Activated naive CD8-positive, alpha-beta T cell (primary cell): ENCODE results near the gene PLPPR3.
"Not testable (repeated sequence)": the region's sequence is repeated elsewhere in the genome, so short reads cannot be mapped to it uniquely, and the experiment has no call there.

Experiments
- H3K27ac Mint-ChIP-seq: one replicate; pipeline ENCODE4 v1.8.0; 2021; ENCODE audit warnings: mixed read lengths
- H3K27me3 Mint-ChIP-seq: one replicate; pipeline ENCODE4 v1.8.0; 2021; ENCODE audit warnings: mixed read lengths
- H3K36me3 Mint-ChIP-seq: one replicate; pipeline ENCODE4 v1.8.0; 2021; ENCODE audit warnings: mixed read lengths
- H3K4me1 Mint-ChIP-seq: one replicate; pipeline ENCODE4 v1.8.0; 2021; ENCODE audit warnings: low read depth, mixed read lengths
- H3K4me3 Mint-ChIP-seq: one replicate; pipeline ENCODE4 v1.8.0; 2021; ENCODE audit warnings: mild to moderate bottlenecking, mixed read lengths
- H3K9me3 Mint-ChIP-seq: one replicate; pipeline ENCODE4 v1.8.0; 2021; ENCODE audit warnings: low read depth, mixed read lengths

Gene PLPPR3

DNA sequence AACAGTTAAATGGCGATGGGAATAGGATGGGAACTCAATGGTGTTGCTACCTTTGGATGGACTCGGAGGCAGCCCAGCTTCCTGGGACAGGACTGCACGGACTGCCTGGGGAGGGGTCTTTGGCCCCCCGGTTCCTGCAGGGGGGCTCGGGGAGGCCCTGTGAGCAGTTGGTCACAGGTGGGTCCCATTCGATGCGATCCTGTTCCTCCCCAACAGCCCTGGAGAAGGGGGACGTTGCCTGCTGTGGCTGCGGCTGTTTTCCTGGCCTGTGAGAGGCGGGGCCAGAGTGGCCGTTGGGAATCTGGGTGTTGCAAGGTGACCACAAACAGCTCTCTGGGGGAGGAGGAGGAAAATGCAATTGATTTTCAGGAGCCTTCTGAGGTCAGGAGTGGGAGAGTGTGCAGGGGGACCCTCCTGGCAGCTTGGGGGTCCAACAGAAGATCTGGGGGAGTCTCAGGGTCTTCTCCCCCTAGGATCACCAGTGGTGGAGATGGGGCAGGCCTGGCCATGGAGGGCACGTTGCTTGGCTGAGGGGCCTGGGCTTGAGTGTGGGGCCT lies 1.9 kb upstream of the PLPPR3 start:
- no peaks in the 10 kb centered on the region for H3K36me3 Mint-ChIP-seq
- no peak overlapping the region for H3K4me3 Mint-ChIP-seq
- H3K27me3 Mint-ChIP-seq = no peaks in the 10 kb centered on the region
- H3K27ac Mint-ChIP-seq = no peak overlapping the region
- H3K9me3 Mint-ChIP-seq = no peaks in the 10 kb centered on the region
- no peaks in the 10 kb centered on the region for H3K4me1 Mint-ChIP-seq

DNA sequence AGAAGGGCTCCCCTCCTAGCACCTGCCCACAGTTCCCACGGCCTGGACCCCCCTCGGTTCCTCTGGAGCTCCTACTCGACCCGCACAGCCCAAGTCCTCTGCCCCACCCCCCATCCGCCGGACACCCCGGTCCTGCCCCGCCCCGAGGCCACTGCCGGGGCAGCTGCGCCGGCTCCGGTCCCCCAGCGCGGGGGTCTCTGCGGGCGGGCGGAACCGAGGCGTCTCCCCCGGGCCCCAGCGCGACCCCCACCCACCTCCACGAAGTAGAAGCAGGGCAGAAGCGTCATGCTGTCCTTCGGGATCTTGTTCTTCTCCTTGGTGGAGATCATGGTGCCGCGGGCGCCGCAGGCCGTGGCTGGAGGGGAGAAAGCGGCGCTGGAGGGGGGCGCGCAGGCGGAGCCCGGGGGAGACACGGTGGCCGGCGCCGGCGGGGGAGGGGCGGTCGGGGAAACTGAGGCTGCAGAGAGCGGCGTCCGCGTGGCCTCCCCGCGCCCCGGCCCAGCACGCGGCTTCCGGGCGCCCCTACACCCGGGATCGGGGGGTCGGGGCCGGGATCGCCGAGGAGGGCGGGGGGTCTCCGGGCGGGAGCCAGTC lies 427 bp downstream of the PLPPR3 start:
- no peak overlapping the region for H3K27ac Mint-ChIP-seq
- H3K27me3 Mint-ChIP-seq = no peaks in the 10 kb centered on the region
- H3K9me3 Mint-ChIP-seq = no peaks in the 10 kb centered on the region
- no peaks in the 10 kb centered on the region for H3K4me1 Mint-ChIP-seq
- H3K4me3 Mint-ChIP-seq = peak overlapping the region; percentile 38
- H3K36me3 Mint-ChIP-seq = peaks cover 4% of the 10 kb centered on the region

DNA sequence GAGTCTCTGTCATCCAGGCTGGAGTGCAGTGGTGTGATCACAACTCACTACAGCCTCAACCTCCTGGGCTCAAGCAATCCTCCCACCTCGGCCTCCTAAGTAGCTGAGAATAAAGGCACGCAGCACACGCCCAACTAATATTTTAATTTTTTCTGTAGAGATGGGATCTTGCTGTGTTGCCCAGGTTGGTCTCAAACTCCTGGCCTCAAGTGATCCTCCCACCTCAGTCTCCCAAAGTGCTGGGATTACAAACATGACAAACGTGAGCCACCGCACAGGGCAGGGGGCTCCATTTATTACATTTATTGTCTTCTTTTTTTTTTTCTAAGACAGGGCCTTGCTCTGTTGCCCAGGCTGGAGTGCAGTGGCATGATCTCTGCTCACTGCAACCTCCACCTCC lies 1.5 kb downstream of the PLPPR3 start:
- not testable (repeated sequence) for H3K4me3 Mint-ChIP-seq, H3K9me3 Mint-ChIP-seq, H3K27ac Mint-ChIP-seq, H3K36me3 Mint-ChIP-seq, H3K27me3 Mint-ChIP-seq, H3K4me1 Mint-ChIP-seq

DNA sequence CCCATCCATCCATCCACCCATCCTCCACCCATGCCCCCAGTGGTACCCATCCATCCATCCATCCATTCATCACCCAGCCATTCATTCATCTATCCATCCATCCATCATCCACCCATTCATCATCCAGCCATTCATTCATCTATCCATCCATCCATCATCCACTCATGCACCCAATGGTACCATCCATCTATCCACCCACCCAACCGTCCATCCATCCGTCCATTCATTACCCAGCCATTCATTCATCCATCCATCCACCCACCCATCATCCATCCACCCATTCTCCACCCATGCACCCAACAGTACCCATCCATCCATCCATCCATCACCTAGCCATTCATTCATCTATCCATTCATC lies 5.3 kb downstream of the PLPPR3 start:
- Mint-ChIP-seq H3K4me3 (no peak overlapping the region), H3K9me3 (no peaks in the 10 kb centered on the region), H3K4me1 (no peaks in the 10 kb centered on the region), H3K27ac (peak overlapping the region; percentile 43), H3K36me3 (peaks cover 6% of the 10 kb centered on the region), H3K27me3 (no peaks in the 10 kb centered on the region)

DNA sequence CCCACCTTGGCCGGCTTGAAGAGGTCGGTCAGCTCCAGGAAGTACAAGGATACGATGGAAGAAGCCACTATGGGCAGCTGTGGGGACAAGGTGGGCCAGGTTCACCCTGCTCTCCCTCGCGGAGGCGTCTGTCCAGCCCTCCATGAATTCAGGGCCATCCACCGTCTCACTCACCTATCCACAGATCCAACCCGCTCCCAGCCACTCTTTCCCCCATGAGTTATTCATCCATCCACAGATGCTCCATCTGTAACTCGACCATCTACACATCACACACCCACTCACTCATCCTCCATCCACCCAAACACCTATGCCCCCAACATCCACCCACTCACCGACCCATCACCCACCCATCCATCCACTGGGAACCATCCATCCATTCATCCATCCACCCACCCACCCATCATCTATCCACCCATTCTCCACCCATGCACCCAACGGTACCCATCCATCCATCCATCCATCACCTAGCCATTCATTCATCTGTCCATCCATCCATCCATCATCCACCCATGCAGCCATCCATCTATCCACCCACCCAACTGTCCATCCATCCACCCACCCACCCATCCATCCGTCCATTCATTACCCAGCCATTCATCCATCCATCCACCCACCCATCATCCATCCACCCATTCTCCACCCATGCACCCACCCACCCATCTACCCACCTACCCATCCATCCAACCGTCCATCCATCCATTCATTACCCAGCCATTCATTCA lies 5.8 kb downstream of the PLPPR3 start:
- H3K27ac Mint-ChIP-seq = peak overlapping the region; percentile 86
- no peaks in the 10 kb centered on the region for H3K27me3 Mint-ChIP-seq
- no peaks in the 10 kb centered on the region for H3K9me3 Mint-ChIP-seq
- H3K36me3 Mint-ChIP-seq = peaks cover 6% of the 10 kb centered on the region
- H3K4me3 Mint-ChIP-seq = no peak overlapping the region
- no peaks in the 10 kb centered on the region for H3K4me1 Mint-ChIP-seq

DNA sequence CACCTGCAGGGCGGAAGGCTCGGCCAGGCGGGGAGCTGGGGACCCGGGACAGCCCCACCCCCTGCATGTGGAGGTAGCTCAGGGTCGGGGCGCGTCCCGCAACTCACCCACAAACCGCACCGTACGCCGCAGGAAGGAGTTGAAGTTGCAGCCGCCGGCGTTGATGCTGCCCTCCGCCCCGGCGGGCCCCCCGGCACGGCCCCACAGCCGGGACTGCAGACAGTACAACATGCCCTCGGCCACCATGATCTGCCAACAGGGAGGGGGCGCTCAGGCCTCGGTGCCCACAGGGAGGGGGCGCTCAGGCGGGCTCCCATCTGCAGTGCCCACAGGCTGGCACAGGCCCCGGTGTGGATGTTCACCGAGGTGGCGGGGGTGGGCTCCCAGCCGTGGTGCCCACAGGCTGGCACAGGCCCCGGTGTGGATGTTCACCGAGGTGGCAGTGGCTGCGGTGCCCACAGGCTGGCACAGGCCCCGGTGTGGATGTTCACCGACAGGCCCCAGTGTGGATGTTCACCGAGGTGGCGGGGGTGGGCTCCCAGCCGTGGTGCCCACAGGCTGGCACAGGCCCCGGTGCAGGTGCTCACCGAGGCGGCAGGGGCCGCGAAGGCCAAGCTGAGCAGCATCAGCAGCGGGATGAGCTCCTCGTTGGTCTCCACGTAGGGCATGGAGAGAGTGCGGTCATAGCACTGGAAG lies 6.5 kb downstream of the PLPPR3 start:
- Mint-ChIP-seq H3K36me3 (peaks cover 6% of the 10 kb centered on the region), H3K4me1 (no peaks in the 10 kb centered on the region), H3K4me3 (no peak overlapping the region), H3K27ac (peak overlapping the region; percentile 29), H3K27me3 (no peaks in the 10 kb centered on the region), H3K9me3 (no peaks in the 10 kb centered on the region)

DNA sequence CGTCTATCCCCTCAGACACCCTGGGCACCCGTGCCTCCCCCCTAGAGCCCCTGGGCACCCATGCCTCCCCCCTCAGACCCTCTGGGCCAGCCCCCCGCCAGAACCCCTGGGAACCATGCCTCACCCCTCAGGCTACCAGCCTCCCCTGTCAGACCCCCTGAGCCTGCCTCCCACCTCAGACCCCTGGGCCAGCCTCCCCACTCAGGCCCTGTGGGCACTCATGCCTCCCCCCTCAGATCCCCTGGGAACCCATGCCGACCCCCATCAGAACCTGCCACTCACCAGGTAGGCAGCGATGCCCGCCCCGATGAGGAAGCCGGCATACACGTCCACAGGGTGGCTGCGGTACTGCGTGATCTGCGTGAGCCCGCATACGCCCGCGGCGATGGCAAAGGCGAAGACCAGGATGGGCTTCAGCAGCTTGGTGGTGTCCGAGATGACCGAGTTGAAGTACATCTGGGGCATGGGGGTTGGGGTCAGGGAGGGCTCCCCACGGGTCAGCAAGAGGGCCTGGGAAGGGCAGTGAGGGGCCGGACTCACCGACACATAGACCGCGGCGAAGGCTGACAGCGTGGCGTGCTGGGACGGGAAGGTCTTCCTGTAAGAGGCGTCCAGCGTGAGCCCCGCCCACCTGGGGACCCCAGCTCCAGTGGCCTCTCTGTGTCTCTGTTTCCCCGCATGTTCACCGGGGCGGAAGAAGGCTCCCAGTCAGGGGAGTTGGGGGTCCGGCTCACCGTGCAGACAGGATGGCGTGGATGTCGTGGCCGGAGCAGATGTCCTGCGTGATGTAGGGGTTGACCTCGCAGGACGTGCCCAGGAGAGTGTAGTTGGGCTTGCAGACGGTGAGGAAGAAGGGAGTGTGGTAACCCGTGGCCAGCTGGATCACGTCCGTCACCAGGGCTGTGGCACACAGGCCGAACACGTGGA lies 7.3 kb downstream of the PLPPR3 start:
- Mint-ChIP-seq H3K27me3 (no peaks in the 10 kb centered on the region), H3K27ac (peak overlapping the region; percentile 29), H3K4me1 (no peaks in the 10 kb centered on the region), H3K9me3 (no peaks in the 10 kb centered on the region), H3K36me3 (peaks cover 6% of the 10 kb centered on the region), H3K4me3 (peak overlapping the region; percentile 44)

DNA sequence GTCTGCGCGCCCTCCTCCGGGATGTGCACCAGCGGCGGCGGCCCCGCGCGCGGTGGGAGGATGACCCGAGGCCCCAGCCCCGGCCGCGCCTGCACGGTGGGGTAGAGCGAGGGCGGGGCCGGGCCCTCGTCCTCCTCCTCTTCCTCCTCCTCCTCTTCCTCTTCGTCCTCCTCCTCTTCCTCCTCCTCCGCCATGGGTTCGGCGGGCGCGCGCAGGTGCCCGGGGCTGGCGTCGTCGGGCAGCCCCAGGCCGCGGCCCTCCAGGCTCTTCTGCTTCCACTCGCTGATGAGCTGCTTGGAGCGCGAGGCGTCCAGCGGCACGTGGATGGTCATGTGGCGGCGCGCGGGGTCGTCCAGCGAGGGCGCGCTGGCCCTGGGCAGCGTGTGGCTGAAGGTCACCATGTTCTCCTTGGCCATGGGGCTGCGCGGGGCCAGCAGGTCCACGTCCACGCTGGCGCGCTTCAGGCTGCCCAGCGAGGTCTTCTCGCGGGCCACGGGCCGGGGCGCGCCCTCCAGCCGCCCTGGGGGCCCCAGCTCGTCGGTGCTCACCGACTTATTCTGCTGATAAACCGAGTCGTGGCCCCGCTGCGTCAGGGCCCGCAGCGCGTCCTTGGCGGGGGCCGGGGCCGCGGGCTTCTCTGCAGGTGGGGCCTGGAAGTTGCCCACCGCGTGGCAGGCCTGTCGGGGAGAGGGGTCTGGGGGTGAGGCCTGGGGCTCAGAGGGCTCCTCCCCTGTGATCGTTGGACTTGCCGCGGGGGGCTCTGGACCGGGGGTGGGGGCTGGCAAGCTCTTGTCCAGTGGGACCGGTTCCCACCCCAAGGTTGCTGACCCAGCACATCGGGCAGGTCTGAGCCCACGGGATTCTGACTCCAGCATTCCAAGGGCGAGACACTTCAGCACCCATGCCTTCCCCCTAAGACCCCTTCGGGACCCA lies 8.3 kb downstream of the PLPPR3 start:
- peaks cover 6% of the 10 kb centered on the region for H3K36me3 Mint-ChIP-seq
- H3K4me3 Mint-ChIP-seq = no peak overlapping the region
- no peaks in the 10 kb centered on the region for H3K27me3 Mint-ChIP-seq

DNA sequence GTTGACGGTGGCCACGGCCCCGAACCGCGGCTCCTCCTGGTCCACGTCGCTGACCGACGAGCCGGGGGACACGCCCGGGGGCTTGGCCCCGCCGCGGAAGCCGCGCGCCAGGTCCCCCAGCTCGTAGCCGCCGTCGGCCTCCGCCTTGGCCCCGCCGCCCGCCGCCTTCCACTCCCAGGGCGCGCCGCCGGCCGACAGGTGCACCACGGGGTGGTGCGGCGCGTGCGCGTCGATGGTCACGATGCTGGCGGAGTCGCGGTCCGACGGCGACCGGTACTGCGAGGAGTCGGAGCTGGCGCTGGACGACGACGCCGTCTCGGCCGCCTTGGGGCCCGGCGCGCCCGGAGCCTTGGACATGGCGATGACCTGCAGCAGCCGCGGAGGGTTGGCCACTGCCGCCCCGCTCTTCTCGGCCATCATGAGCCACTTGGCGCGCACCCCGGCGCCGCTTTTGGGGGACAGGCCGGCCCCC lies 9.0 kb downstream of the PLPPR3 start:
- H3K36me3 Mint-ChIP-seq = peaks cover 6% of the 10 kb centered on the region
- peaks cover 2% of the 10 kb centered on the region for H3K4me1 Mint-ChIP-seq

More for the DNA sequence above, 8.3 kb downstream of the PLPPR3 start:
- H3K9me3 Mint-ChIP-seq = no peaks in the 10 kb centered on the region
- H3K4me1 Mint-ChIP-seq = no peaks in the 10 kb centered on the region
- H3K27ac Mint-ChIP-seq = no peak overlapping the region

DNA sequence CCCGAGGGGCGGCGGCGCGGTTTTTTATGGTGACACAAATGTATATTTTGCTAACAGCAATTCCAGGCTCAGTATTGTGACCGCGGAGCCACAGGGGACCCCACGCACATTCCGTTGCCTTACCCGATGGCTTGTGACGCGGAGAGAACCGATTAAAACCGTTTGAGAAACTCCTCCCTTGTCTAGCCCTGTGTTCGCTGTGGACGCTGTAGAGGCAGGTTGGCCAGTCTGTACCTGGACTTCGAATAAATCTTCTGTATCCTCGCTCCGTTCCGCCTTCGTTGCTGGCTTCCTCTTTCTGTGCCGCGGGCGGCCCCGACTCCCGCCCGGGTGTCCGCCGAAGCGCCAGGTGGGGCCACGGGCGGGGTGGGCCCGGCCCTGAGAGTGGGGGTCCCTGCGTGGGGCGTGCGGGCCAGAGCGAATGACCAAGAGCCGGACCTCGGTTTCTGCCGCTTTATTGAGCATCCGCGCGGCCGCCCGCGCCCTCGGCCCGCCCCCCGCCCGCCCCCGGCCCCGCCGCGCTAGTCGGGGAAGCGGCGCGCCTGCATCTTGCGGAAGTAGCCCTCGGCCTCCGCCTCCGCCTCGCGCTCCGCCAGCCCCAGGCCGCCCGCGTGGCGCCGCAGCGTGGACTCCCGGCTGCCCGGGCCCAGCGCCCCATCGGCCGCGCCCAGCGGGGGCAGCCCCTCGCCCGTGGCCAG lies 9.6 kb downstream of the PLPPR3 start:
- Mint-ChIP-seq H3K27me3 (no peaks in the 10 kb centered on the region), H3K4me1 (peaks cover 8% of the 10 kb centered on the region), H3K27ac (no peak overlapping the region), H3K9me3 (no peaks in the 10 kb centered on the region), H3K36me3 (peaks cover 9% of the 10 kb centered on the region), H3K4me3 (no peak overlapping the region)

More for the DNA sequence above, 9.0 kb downstream of the PLPPR3 start:
- Mint-ChIP-seq H3K4me3 (no peak overlapping the region), H3K9me3 (no peaks in the 10 kb centered on the region), H3K27ac (no peak overlapping the region), H3K27me3 (no peaks in the 10 kb centered on the region)

DNA sequence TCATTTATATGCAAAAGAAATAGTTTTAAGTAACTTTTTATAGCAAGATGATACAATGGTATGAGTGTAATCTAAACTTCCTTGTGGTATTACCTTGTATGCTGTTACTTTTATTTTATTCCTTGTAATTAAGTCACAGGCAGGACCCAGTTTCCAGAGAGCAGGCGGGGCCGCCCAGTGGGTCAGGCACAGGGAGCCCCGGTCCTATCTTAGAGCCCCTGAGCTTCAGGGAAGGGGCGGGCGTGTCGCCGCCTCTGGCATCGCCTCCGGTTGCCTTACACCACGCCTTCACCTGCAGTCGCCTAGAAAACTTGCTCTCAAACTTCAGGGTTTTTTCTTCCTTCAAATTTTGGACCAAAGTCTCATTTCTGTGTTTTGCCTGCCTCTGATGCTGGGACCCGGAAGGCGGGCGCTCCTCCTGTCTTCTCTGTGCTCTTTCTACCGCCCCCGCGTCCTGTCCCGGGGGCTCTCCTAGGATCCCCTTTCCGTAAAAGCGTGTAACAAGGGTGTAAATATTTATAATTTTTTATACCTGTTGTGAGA lies 10.2 kb downstream of the PLPPR3 start:
- Mint-ChIP-seq H3K4me3 (no peak overlapping the region), H3K36me3 (peaks cover 8% of the 10 kb centered on the region), H3K27ac (no peak overlapping the region), H3K4me1 (peaks cover 9% of the 10 kb centered on the region), H3K27me3 (no peaks in the 10 kb centered on the region), H3K9me3 (no peaks in the 10 kb centered on the region)

DNA sequence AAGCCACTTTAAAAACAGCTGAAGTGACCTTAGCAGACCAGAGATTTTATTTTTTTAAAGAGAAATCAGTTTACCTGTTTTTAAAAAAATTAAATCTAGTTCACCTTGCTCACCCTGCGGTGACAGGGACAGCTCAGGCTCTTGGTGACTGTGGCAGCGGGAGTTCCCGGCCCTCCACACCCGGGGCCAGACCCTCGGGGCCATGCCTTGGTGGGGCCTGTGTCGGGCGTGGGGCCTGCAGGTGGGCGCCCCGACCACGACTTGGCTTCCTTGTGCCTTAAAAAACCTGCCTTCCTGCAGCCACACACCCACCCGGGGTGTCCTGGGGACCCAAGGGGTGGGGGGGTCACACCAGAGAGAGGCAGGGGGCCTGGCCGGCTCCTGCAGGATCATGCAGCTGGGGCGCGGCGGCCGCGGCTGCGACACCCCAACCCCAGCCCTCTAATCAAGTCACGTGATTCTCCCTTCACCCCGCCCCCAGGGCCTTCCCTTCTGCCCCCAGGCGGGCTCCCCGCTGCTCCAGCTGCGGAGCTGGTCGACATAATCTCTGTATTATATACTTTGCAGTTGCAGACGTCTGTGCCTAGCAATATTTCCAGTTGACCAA lies 10.8 kb downstream of the PLPPR3 start:
- Mint-ChIP-seq H3K27ac (no peak overlapping the region), H3K4me3 (no peak overlapping the region), H3K4me1 (peaks cover 9% of the 10 kb centered on the region), H3K36me3 (peaks cover 5% of the 10 kb centered on the region), H3K27me3 (no peaks in the 10 kb centered on the region), H3K9me3 (no peaks in the 10 kb centered on the region)
